HL-60 (cell line): ENCODE measurements around the gene IL1A.

Experiments used
- DNase-seq, 2 experiments: peaks; one replicate each; pipeline ENCODE4 v3.0.0-alpha.2; 2010 to 2020; ENCODE audit warnings: low read depth in 1 of 2, low spot score in 1 of 2
- H3K27ac ChIP-seq: fragments of 250-450 bp; sonication (Bioruptor Pico); replicated peaks from 2 replicates; pipeline ENCODE4 v1.5.1; 2020; ENCODE audit warnings: mild to moderate bottlenecking, moderate library complexity
- H3K27me3 ChIP-seq: fragments of 250-450 bp; sonication (Bioruptor Pico); 2 replicates; pipeline ENCODE4 v1.5.1; 2021; ENCODE audit warnings: mild to moderate bottlenecking, moderate library complexity; ENCODE audit not compliant: insufficient read depth, poor library complexity, severe bottlenecking
- H3K4me3 ChIP-seq: replicated peaks from 2 replicates; pipeline ENCODE4 v1.5.1; 2011; ENCODE audit warnings: mild to moderate bottlenecking, control low read depth, low read length; ENCODE audit not compliant: insufficient read depth
- CTCF ChIP-seq: IDR thresholded peaks from one replicate; pipeline ENCODE4 v1.5.1; 2011; ENCODE audit warnings: low read length, control low read depth, inconsistent platforms; ENCODE audit not compliant: insufficient read depth
- GABPA ChIP-seq: IDR thresholded peaks from 2 replicates; pipeline ENCODE4 v1.6.1; 2012; ENCODE audit warnings: low read depth
- POLR2AphosphoS5 ChIP-seq: IDR thresholded peaks from 2 replicates; pipeline ENCODE4 v1.6.1; 2012; ENCODE audit warnings: low read depth
- REST ChIP-seq: IDR thresholded peaks from 2 replicates; pipeline ENCODE4 v1.6.1; 2012; ENCODE audit warnings: low read depth; ENCODE audit not compliant: insufficient replicate concordance
- SPI1 ChIP-seq: IDR thresholded peaks from 2 replicates; pipeline ENCODE4 v1.6.1; 2012; ENCODE audit warnings: low read depth, mild to moderate bottlenecking, borderline replicate concordance

Gene IL1A

GRCh38 chr2:112827604-112828185 lies 43.4 kb upstream of the IL1A start:
- no peaks in the 10 kb centered on the region for H3K27me3 ChIP-seq
- H3K27ac ChIP-seq: no peak overlapping the region
- no peak overlapping the region for H3K4me3 ChIP-seq
- DNase-seq: no peak
- TF ChIP-seq GABPA: no peak
- TF ChIP-seq SPI1: no peak
- no peak for TF ChIP-seq CTCF
- TF ChIP-seq REST: no peak
- TF ChIP-seq POLR2AphosphoS5: no peak

GRCh38 chr2:112827009-112827408 lies 42.7 kb upstream of the IL1A start:
- no peak overlapping the region for H3K4me3 ChIP-seq
- TF ChIP-seq CTCF: no peak
- no peak for TF ChIP-seq POLR2AphosphoS5
- TF ChIP-seq SPI1: no peak
- TF ChIP-seq REST: no peak
- DNase-seq: no peak
- H3K27me3 ChIP-seq: no peaks in the 10 kb centered on the region
- no peak overlapping the region for H3K27ac ChIP-seq

GRCh38 chr2:112825706-112826105 lies 41.4 kb upstream of the IL1A start:
- DNase-seq: no peak
- no peak overlapping the region for H3K27ac ChIP-seq
- H3K27me3 ChIP-seq: no peaks in the 10 kb centered on the region
- no peak overlapping the region for H3K4me3 ChIP-seq
- TF ChIP-seq POLR2AphosphoS5 (no peak), SPI1 (no peak), REST (no peak), CTCF (no peak), GABPA (no peak)
